ENCODE measurements around the gene DNLZ. TPM values are rescaled to one million over a fixed set of nuclear protein-coding genes. Genes with fewer than 3 reads are reported as not detected.
A peak's percentile ranks its signal among the peaks of the same experiment; 100 is the strongest.

DNLZ gene
- total RNA-seq, 3 donors from 2014 or later: 9.3 to 17.1 (median 10.8) TPM

- intact Hi-C loops (cut with DNase I, micrococcal nuclease): no loop called here
- no peak for DNase-seq
- H3K9me3 ChIP-seq: no peaks in the 10 kb centered on the region
- H3K36me3 ChIP-seq (ENCODE audit: low read depth): no peaks in the 10 kb centered on the region
- H3K4me3 ChIP-seq: no peak overlapping the region
- no peak for TF ChIP-seq CTCF (IDR thresholded peaks at IDR 0.05)
- ATAC-seq: no peak
- peaks cover 6% of the 10 kb centered on the region for H3K4me1 ChIP-seq (ENCODE audit: low read depth)
These were observed 14.0 kb downstream of the DNLZ start for GRCh38 chr9:136349546-136349945.

GRCh38 chr9:136348691-136349090 lies 14.9 kb downstream of the DNLZ start:
- no peak for ATAC-seq

GRCh38 chr9:136347472-136348256 lies 15.9 kb downstream of the DNLZ start:
- TF ChIP-seq CTCF (IDR thresholded peaks at IDR 0.05): no peak
- ATAC-seq: no peak
- H3K4me3 ChIP-seq: no peak overlapping the region
- no peaks in the 10 kb centered on the region for H3K9me3 ChIP-seq
- no peaks in the 10 kb centered on the region for H3K36me3 ChIP-seq (ENCODE audit: low read depth)
- intact Hi-C loops (cut with DNase I, micrococcal nuclease): no loop called here
- peaks cover 11% of the 10 kb centered on the region for H3K4me1 ChIP-seq (ENCODE audit: low read depth)
- no peak for DNase-seq

More at GRCh38 chr9:136348691-136349090, 14.9 kb downstream of the DNLZ start:
- no peak overlapping the region for H3K4me3 ChIP-seq
- intact Hi-C loops (cut with DNase I, micrococcal nuclease): no loop called here
- peaks cover 6% of the 10 kb centered on the region for H3K4me1 ChIP-seq (ENCODE audit: low read depth)
- no peaks in the 10 kb centered on the region for H3K36me3 ChIP-seq (ENCODE audit: low read depth)
- H3K9me3 ChIP-seq: no peaks in the 10 kb centered on the region
- no peak for DNase-seq
- TF ChIP-seq CTCF (IDR thresholded peaks at IDR 0.05): no peak

- no peak overlapping the region for H3K4me3 ChIP-seq
- ATAC-seq (no peak), DNase-seq (no peak)
- H3K36me3 ChIP-seq (ENCODE audit: low read depth): no peaks in the 10 kb centered on the region
- TF ChIP-seq CTCF (IDR thresholded peaks at IDR 0.05): no peak
- intact Hi-C loops (cut with DNase I, micrococcal nuclease): no loop called here
- H3K4me1 ChIP-seq (ENCODE audit: low read depth): peaks cover 16% of the 10 kb centered on the region
- H3K9me3 ChIP-seq: no peaks in the 10 kb centered on the region
These were observed 16.5 kb downstream of the DNLZ start for GRCh38 chr9:136346927-136347465.

GRCh38 chr9:136346157-136346481 lies 17.4 kb downstream of the DNLZ start:
- H3K9me3 ChIP-seq: no peaks in the 10 kb centered on the region
- H3K36me3 ChIP-seq (ENCODE audit: low read depth): no peaks in the 10 kb centered on the region
- no peak for TF ChIP-seq CTCF (IDR thresholded peaks at IDR 0.05)
- intact Hi-C loops (cut with DNase I, micrococcal nuclease): no loop called here
- peaks cover 18% of the 10 kb centered on the region for H3K4me1 ChIP-seq (ENCODE audit: low read depth)
- DNase-seq (no peak), ATAC-seq (peak; percentile 20)
- no peak overlapping the region for H3K4me3 ChIP-seq
